ENCODE data around the gene DCAF11. TPM values are rescaled to one million over a fixed set of nuclear protein-coding genes. Genes with fewer than 3 reads are reported as not detected.
"Not testable (repeated sequence)": the region's sequence is repeated elsewhere in the genome, so short reads cannot be mapped to it uniquely, and the experiment has no call there.

Gene DCAF11
- total RNA-seq, 1 experiment from 2014 or later = 45.5 TPM

DNA sequence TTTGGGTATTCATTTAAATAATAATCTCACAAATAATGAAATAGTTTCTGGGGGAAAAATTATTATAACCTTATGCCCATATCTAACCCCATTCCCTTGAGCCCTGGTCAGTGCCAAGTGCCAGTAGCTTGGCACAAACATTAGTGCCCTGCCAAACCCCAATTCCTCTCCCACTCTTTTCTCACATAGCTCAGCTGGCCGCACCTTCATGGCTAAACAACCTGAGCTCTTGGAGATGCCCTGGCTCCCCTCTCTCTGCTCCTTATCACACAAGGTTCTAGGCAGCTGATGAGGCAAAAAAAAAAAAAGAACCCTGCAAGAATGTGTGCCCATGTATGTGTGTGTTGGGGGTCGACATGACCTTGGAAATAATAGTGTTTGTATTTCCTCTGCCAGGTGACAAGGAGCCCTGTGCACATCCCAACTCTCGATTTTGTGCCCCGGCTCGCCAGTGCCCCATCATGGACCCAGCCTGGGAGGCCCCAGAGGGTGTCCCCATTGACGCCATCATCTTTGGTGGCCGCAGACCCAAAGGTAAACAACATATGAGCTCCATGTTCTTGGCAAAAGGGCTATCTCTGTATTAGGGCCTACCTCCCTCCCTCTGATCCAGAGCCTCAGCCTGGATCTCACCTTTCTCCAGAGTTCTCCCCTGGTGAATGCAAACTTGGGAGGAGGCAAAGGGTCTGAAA is 12.1 kb upstream of the DCAF11 start:
- CTCF ChIA-PET = no interaction called here
- Histone ChIP-seq H3K27me3 (replicated peaks; ENCODE audit: insufficient read depth, low read depth, low read length, poor library complexity) (no peaks in the 10 kb centered on the region), H3K4me1 (ENCODE audit: insufficient read depth, low read length, poor library complexity, severe bottlenecking) (no peaks in the 10 kb centered on the region), H3K4me3 (ENCODE audit: low read depth, low read length, poor library complexity, severe bottlenecking) (no peak overlapping the region), H3K27ac (ENCODE audit: low read depth, low read length, poor library complexity, severe bottlenecking) (no peak overlapping the region), H3K9me3 (ENCODE audit: low read depth, low read length, poor library complexity, severe bottlenecking) (no peaks in the 10 kb centered on the region), H3K36me3 (ENCODE audit: insufficient read depth, low read length, poor library complexity, severe bottlenecking) (peaks cover 25% of the 10 kb centered on the region)
- BruUV-seq (replicated peaks) = no TSS peak
- TF ChIP-seq CTCF (conservative IDR thresholded peaks at IDR 0.05; ENCODE audit: low read depth, low read length) = no peak
- no peak for TF ChIP-seq EZH2 (IDR thresholded peaks at IDR 0.05; ENCODE audit: borderline replicate concordance, low read depth, low read length, poor library complexity, severe bottlenecking)
- POLR2A ChIA-PET (ENCODE audit: low non-redundant PET) = interaction anchor here (0.6 to 1.2 kb wide), 2 partner anchors 8 to 24 kb away, joined by 3 read pairs; partner anchors contain the start of gene PCK2
- intact Hi-C loops (cut with micrococcal nuclease; ENCODE audit: unreplicated experiment) = no loop called here
- DNase-seq (ENCODE audit: low spot score) = no peak

GRCh38 chr14:24103451-24103850 is 11.1 kb upstream of the DCAF11 start:
- Histone ChIP-seq H3K27ac (ENCODE audit: low read depth, low read length, poor library complexity, severe bottlenecking) (no peak overlapping the region), H3K27me3 (replicated peaks; ENCODE audit: insufficient read depth, low read depth, low read length, poor library complexity) (no peaks in the 10 kb centered on the region), H3K4me3 (ENCODE audit: low read depth, low read length, poor library complexity, severe bottlenecking) (no peak overlapping the region), H3K4me1 (ENCODE audit: insufficient read depth, low read length, poor library complexity, severe bottlenecking) (no peaks in the 10 kb centered on the region), H3K9me3 (ENCODE audit: low read depth, low read length, poor library complexity, severe bottlenecking) (no peaks in the 10 kb centered on the region), H3K36me3 (ENCODE audit: insufficient read depth, low read length, poor library complexity, severe bottlenecking) (peaks cover 21% of the 10 kb centered on the region)
- no peak for DNase-seq (ENCODE audit: low spot score)
- no peak for TF ChIP-seq CTCF (conservative IDR thresholded peaks at IDR 0.05; ENCODE audit: low read depth, low read length)
- CTCF ChIA-PET = no interaction called here
- intact Hi-C loops (cut with micrococcal nuclease; ENCODE audit: unreplicated experiment) = no loop called here
- POLR2A ChIA-PET (ENCODE audit: low non-redundant PET) = no interaction called here
- BruUV-seq (replicated peaks) = no TSS peak

- H3K9me3 ChIP-seq (ENCODE audit: low read depth, low read length, poor library complexity, severe bottlenecking); H3K4me3 ChIP-seq (ENCODE audit: low read depth, low read length, poor library complexity, severe bottlenecking); H3K4me1 ChIP-seq (ENCODE audit: insufficient read depth, low read length, poor library complexity, severe bottlenecking); BruUV-seq (replicated peaks); DNase-seq (ENCODE audit: low spot score); H3K36me3 ChIP-seq (ENCODE audit: insufficient read depth, low read length, poor library complexity, severe bottlenecking); CTCF ChIA-PET; H3K27me3 ChIP-seq (replicated peaks; ENCODE audit: insufficient read depth, low read depth, low read length, poor library complexity); H3K27ac ChIP-seq (ENCODE audit: low read depth, low read length, poor library complexity, severe bottlenecking): not testable (repeated sequence)
- intact Hi-C loops (cut with micrococcal nuclease; ENCODE audit: unreplicated experiment) = loop anchor here (5.0 kb wide), 1 partner anchor 48 kb away; no protein-coding TSS in a partner anchor
- POLR2A ChIA-PET (ENCODE audit: low non-redundant PET) = interaction anchor here (0.7 to 1.6 kb wide), 3 partner anchors 9 to 12 kb away, joined by 3 to 5 read pairs (median 5); partner anchors contain the start of genes DCAF11, NRL and PCK2
Observed at GRCh38 chr14:24105609-24106239, 8.9 kb upstream of the DCAF11 start.
